Measurements from ENCODE around the gene PTPRN2.

DNA sequence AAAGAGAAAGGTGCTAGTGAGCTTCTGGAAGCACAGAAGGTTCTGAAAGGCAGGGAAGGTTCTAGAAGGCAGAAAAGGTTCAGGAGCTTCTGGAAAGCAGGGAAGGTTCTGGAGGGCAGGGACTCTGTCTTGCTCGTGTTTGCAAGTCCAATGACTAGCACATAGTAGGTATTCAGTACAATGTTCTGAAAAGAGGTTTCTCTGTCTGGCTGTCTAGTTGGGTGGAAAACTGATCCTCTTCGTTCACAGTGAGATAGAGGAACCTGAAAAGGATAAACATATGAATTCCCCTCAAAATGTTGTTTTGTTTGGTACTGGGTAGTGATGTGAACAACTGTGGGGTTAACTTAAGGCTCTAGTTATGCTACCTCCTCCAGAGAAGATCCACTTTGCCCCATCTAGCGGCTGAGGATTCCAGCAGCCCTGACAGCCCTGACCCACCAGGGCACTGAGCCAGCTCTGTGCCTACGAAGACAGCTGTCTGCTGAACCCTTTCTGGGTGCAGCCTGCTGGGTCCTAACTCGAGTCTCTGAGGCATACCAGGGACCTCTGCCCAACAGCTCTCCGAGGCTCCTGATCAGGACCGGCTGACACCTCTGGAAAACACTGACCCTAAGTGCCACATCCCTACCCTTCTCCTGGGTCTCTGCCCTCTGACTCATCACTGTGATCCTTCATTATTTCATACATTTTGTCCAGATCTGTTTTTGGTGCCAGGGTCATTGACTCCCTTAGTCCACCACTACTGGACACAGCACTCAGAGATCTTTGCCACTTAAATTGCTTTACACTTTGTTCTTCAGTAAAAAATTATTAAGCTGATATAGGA, 15.4 kb downstream of the PTPRN2 start:
- TF ChIP-seq, protein P1, sequence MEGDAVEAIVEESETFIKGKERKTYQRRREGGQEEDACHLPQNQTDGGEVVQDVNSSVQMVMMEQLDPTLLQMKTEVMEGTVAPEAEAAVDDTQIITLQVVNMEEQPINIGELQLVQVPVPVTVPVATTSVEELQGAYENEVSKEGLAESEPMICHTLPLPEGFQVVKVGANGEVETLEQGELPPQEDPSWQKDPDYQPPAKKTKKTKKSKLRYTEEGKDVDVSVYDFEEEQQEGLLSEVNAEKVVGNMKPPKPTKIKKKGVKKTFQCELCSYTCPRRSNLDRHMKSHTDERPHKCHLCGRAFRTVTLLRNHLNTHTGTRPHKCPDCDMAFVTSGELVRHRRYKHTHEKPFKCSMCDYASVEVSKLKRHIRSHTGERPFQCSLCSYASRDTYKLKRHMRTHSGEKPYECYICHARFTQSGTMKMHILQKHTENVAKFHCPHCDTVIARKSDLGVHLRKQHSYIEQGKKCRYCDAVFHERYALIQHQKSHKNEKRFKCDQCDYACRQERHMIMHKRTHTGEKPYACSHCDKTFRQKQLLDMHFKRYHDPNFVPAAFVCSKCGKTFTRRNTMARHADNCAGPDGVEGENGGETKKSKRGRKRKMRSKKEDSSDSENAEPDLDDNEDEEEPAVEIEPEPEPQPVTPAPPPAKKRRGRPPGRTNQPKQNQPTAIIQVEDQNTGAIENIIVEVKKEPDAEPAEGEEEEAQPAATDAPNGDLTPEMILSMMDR (conservative IDR thresholded peaks at IDR 0.05; ENCODE audit: low read depth, low read length) = peak; percentile 42
- no peak for TF ChIP-seq EZH2 (IDR thresholded peaks at IDR 0.05; ENCODE audit: borderline replicate concordance, low read depth, low read length, poor library complexity, severe bottlenecking)

All from A673 (cell line).